GM11168 (cell line): ENCODE measurements around the gene SPATS2L.

ENCODE experiments used
- in situ Hi-C: fragments of 300-500 bp; cut with MboI; formaldehyde crosslinking; loops from one replicate; pipeline ENCODE4 v1.12.0; 2022; ENCODE audit warnings: low sequenced_read_pairs; ENCODE audit not compliant: unreplicated experiment

The SPATS2L gene

DNA sequence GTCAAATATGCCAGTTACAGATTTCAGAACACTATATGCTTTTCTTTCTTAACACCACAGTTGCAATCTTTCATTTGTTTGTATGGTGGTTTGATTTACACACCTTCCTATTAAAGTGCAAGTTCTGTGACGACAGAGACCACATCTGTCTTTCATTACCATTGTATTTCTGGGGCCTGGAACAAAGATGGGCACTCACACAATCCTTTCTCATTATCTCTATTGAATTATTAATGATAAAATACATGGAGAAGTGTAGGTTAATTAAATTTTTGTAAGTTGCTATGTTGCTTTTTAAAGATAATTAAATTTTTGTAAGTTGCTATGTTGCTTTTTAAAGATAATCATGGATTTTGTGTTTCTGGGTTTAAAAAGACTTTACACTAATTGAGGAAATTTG, 123.5 kb downstream of the SPATS2L start:
- in situ Hi-C loops = no loop called here

DNA sequence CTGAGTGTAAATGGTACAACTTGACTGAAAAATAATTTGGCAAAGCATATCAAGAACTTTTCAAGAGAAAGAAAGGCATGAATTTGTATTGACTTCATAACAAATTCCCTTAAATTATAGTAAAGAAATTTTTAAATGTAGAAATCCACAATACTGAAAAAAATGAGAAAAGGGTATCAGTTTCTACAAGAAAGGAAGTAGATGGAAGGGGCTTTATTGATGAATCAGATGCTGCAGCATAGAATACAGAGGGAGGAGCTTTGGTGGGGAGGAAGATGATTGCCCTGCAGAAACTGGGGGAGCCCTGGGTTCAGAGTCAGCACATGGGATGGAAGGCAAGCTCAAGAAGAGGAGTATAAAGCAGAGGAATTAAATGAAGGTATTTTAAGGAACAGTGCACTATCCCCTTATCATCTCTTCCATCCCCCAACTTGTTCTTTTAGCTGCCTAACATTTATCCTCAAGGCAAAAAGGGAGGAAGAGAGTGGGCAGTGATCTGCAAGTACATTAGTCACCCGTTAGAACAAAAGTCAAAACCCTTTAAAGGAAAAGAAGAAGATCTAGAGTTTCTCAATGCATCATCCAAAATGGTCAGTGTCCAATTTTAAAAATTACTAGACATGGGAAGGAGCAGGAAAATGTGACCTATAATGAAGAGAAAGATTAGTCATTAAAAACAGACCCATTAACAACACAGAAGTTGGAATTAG, 125.7 kb downstream of the SPATS2L start:
- in situ Hi-C loops = no loop called here

GRCh38 chr2:200435379-200435778, 128.9 kb downstream of the SPATS2L start:
- in situ Hi-C loops = no loop called here

DNA sequence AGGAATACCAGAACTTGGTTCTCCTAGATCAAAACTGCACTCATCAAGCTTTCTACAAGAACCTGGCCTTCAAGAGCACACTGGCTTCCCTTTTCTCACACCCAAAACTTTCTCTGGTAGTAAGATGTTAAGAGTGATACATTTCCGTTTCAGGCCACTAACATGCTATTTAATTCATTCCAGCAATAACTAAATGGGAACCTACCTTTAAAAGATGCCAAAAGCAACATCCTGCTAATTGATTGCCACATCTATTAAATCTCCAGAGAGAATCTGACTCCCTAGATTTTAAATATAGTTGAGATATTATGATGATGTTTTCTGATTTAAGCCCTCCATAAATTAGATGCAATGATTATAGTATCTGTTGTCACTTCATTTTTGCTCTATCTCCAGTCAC, 131.8 kb downstream of the SPATS2L start:
- in situ Hi-C loops = no loop called here

DNA sequence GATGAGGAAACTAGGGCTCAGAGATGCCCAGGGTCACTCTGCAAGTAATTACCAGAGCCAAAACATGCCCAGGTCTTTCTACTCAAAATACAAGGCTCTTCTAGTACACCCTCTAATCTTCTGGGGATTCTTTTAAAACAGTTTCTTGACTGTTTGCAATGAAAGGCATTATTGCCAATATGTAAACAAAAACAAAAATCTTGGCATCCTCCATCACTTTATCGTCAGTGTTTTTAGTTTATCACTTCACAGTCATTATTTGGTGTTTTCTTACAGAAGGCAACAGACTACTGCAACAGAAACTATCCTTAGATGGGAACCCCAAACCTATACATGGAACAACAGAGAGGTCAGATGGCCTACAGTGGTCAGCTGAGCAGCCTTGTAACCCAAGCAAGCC, 132.4 kb downstream of the SPATS2L start:
- in situ Hi-C loops = no loop called here

GRCh38 chr2:200439981-200440380, 133.5 kb downstream of the SPATS2L start:
- in situ Hi-C loops = no loop called here

- in situ Hi-C loops = no loop called here
Measured at GRCh38 chr2:200442471-200442870, 136.0 kb downstream of the SPATS2L start.

DNA sequence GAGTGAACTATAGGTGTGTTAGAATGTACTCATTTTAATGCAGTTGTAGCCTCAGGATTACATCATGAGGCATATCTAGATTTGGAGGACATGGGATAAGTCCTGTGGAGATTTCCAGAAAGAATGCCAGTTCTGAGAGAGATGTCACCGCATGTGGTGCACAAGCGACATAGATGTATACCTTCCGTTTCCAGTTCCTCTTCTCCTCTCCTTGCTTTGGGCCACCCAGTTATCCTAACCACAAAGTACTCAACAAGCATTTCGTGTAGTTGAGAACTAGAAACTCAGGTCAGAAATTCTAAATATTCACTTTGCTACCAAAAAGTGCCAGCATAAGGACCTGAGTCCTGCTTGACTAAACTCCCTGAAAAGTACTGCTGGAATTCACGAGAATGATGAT, 136.9 kb downstream of the SPATS2L start:
- in situ Hi-C loops = no loop called here

GRCh38 chr2:200443916-200444315, 137.4 kb downstream of the SPATS2L start:
- in situ Hi-C loops = no loop called here

DNA sequence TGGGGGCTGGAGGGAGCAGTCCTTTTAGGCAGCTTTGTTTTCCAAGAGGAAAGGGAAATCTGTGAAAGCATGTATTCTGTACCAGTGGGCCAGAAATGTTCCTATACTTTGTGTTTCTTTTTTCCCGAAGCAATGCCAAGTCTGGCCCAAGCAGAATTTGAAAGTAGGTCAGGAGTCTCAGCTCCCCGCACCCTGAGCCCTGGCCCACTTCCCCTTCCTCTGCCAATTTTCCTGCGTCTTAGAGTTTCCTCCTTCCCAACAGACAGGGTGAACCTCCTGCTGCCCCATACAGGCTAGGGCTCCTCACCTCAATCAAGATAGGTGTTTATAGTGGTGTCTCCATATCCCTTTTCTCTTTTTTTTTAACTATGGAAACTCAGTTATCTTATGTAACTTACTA, 138.0 kb downstream of the SPATS2L start:
- in situ Hi-C loops = no loop called here

- in situ Hi-C loops = no loop called here
Measured at GRCh38 chr2:200445284-200445683, 138.8 kb downstream of the SPATS2L start.

- in situ Hi-C loops = no loop called here
Measured at GRCh38 chr2:200446612-200447011, 140.1 kb downstream of the SPATS2L start.

- in situ Hi-C loops = no loop called here
Measured at GRCh38 chr2:200447139-200447855, 140.8 kb downstream of the SPATS2L start.

- in situ Hi-C loops = no loop called here
Measured at GRCh38 chr2:200448455-200448854, 142.0 kb downstream of the SPATS2L start.

GRCh38 chr2:200449149-200449548, 142.7 kb downstream of the SPATS2L start:
- in situ Hi-C loops = no loop called here

DNA sequence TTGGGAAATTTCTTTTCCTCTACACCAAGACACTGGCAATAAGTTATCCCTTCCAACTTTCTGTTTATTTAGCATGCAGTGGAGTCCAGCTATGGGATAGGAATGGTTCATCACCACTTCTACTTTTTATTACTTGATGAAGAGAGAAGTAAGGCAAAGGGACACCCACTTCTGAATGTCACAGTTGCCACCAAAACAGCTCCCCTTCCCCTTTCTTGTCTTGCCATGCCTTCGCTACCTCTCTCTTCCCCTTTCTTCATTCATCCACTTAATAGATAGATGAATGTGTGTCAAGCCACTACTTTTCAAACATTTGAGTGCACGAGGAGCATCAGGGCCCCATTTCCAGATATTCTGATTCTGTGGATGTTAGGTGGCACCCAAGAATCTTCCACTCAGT, 143.8 kb downstream of the SPATS2L start:
- in situ Hi-C loops = no loop called here

GRCh38 chr2:200451511-200451910, 145.0 kb downstream of the SPATS2L start:
- in situ Hi-C loops = no loop called here

GRCh38 chr2:200452377-200452776, 145.9 kb downstream of the SPATS2L start:
- in situ Hi-C loops = no loop called here

DNA sequence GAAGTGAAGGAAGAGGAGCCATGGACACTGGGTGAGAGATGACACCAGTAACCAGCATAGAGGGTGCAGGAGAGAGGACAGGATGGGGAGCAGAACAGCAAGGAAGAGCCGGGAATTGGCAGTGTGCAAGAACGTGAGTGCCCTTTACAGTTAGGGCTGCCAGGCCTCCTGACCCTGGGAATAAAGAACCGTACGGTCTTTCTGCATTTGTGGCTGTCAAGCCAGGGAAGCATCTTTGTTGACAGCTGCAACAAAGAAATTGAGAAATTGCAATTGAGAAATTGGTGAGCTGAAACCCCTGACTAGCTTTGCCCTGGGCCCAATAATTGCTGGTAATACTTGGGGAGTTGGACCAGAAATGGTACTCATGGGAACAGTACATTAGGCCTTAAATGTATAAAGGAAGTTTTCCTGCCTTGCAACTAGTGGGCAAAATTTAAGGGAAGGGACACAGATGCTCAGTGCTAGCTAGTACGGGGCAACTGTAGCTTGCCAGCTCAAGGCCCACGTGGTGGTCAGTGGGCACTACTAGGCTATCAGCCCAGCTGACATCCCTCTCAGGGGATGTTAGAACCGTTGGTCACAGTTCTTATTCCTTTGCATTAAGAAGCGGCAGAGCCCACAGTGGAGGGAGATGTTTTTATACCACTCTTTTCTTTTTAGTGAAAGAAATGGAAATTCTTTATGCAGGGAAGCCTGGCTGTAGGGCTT, 146.8 kb downstream of the SPATS2L start:
- in situ Hi-C loops = no loop called here

DNA sequence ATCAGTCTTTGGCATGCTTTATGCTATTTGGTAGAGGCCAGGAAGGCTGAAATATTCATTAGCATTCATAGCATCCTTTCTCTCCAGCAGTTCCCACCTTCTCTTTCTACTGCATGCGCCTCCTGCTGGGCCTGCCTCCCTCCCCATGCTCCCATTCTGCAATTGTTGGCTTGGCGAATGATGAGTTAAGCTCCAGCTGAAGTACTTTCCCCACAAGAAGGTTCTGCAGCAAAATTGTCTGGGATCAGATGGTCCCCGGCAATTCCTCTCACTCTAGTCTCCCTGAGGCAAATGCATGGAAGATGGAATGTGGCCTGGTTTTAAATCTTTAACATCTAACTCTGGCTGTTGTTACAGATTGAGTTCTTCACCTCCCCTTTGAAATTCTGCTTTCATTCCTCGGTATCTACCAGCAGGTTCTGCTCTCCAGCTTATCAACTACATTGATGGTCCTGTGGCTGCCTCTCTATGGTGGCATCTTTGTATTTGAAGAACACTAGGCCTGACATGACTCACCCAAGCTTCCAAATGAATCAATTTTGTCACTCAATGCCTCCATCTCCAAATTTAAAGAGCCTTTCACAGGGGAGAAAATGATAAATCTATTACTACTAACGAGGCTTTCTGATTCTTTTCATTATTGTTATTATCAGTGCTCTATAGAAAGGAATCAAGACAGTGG, 147.5 kb downstream of the SPATS2L start:
- in situ Hi-C loops = no loop called here
